Measurements from ENCODE around the gene NCAPD2. TPM values are rescaled to one million over a fixed set of nuclear protein-coding genes. Genes with fewer than 3 reads are reported as not detected.

NCAPD2 gene
- total RNA-seq, 1 experiment from 2014 or later, result 94.7 TPM

- Mint-ChIP-seq H3K9me3 (ENCODE audit: low read depth, unreplicated experiment) (no peaks in the 10 kb centered on the region), H3K27ac (ENCODE audit: unreplicated experiment) (no peak overlapping the region), H3K4me1 (ENCODE audit: low read depth, unreplicated experiment) (peaks cover 8% of the 10 kb centered on the region), H3K4me3 (ENCODE audit: low read depth, unreplicated experiment) (no peak overlapping the region), H3K27me3 (ENCODE audit: unreplicated experiment) (no peaks in the 10 kb centered on the region), H3K36me3 (ENCODE audit: insufficient read depth, unreplicated experiment) (peaks cover 73% of the 10 kb centered on the region)
- intact Hi-C loops (cut with micrococcal nuclease; ENCODE audit: unreplicated experiment), result no loop called here
- TF ChIP-seq, protein P1, sequence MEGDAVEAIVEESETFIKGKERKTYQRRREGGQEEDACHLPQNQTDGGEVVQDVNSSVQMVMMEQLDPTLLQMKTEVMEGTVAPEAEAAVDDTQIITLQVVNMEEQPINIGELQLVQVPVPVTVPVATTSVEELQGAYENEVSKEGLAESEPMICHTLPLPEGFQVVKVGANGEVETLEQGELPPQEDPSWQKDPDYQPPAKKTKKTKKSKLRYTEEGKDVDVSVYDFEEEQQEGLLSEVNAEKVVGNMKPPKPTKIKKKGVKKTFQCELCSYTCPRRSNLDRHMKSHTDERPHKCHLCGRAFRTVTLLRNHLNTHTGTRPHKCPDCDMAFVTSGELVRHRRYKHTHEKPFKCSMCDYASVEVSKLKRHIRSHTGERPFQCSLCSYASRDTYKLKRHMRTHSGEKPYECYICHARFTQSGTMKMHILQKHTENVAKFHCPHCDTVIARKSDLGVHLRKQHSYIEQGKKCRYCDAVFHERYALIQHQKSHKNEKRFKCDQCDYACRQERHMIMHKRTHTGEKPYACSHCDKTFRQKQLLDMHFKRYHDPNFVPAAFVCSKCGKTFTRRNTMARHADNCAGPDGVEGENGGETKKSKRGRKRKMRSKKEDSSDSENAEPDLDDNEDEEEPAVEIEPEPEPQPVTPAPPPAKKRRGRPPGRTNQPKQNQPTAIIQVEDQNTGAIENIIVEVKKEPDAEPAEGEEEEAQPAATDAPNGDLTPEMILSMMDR (IDR thresholded peaks at IDR 0.05; ENCODE audit: unreplicated experiment), result no peak
- DNase-seq, result no peak
- CTCF ChIA-PET, result no interaction called here
- no TSS peak for BruUV-seq (replicated peaks)
Observed at GRCh38 chr12:6575648-6576047, 81.7 kb downstream of the NCAPD2 start.

Other genes with a start within 250 kb of the NCAPD2 start
- gene PLEKHG6, start 183.4 kb upstream of the NCAPD2 start, total RNA-seq (2022), result 25.1 and 32.3 TPM in 2 replicates
- 76.7 and 79.3 TPM in 2 replicates for gene TNFRSF1A, start 152.0 kb upstream of the NCAPD2 start, total RNA-seq (2022)
- gene SCNN1A, start 118.5 kb upstream of the NCAPD2 start, total RNA-seq (2022), result 36.5 and 53.5 TPM in 2 replicates
- 165 and 167 TPM in 2 replicates for gene LTBR, start 109.9 kb upstream of the NCAPD2 start, total RNA-seq (2022)
- gene CD27, start 49.1 kb upstream of the NCAPD2 start, total RNA-seq (2022), result not detected in 2 replicates
- 28.0 and 32.7 TPM in 2 replicates for gene TAPBPL, start 42.1 kb upstream of the NCAPD2 start, total RNA-seq (2022)
- gene VAMP1, start 23.4 kb upstream of the NCAPD2 start, total RNA-seq (2022), result 5.0 and 7.4 TPM in 2 replicates
- gene MRPL51, start 840 bp upstream of the NCAPD2 start, total RNA-seq (2022), result 213 and 220 TPM in 2 replicates
- 2,412 and 2,552 TPM in 2 replicates for gene GAPDH, start 40.4 kb downstream of the NCAPD2 start, total RNA-seq (2022)
- gene IFFO1, start 61.9 kb downstream of the NCAPD2 start, total RNA-seq (2022), result 0.76 and 1.0 TPM in 2 replicates
- gene NOP2, start 74.2 kb downstream of the NCAPD2 start, total RNA-seq (2022), result 86.1 and 88.5 TPM in 2 replicates
- gene CHD4, start 113.3 kb downstream of the NCAPD2 start, total RNA-seq (2022), result 164 and 165 TPM in 2 replicates
- gene LPAR5, start 141.9 kb downstream of the NCAPD2 start, total RNA-seq (2022), result 2.5 and 3.2 TPM in 2 replicates
- gene ACRBP, start 153.3 kb downstream of the NCAPD2 start, total RNA-seq (2022), result 2.9 and 4.1 TPM in 2 replicates
- 24.9 and 26.6 TPM in 2 replicates for gene ING4, start 169.0 kb downstream of the NCAPD2 start, total RNA-seq (2022)
- gene ZNF384, start 195.3 kb downstream of the NCAPD2 start, total RNA-seq (2022), result 64.9 and 68.5 TPM in 2 replicates
- not detected in 2 replicates for gene PIANP, start 206.7 kb downstream of the NCAPD2 start, total RNA-seq (2022)
- gene COPS7A, start 229.9 kb downstream of the NCAPD2 start, total RNA-seq (2022), result 47.3 and 55.3 TPM in 2 replicates

All from Calu3 (cell line).